Activated CD8-positive, alpha-beta memory T cell treated with anti-CD3 and anti-CD28 coated beads for 1 hour (primary cell): ENCODE data around the gene XIRP1.
"Not testable (repeated sequence)": the region's sequence is repeated elsewhere in the genome, so short reads cannot be mapped to it uniquely, and the experiment has no call there.

Experiments
- DNase-seq, 2 donors: peaks; one replicate each; pipeline ENCODE4 v3.0.0-alpha.2; 2020; ENCODE audit warnings: low read depth in 1 of 2; ENCODE audit errors: extremely low read depth in 1 of 2

The XIRP1 gene

DNA sequence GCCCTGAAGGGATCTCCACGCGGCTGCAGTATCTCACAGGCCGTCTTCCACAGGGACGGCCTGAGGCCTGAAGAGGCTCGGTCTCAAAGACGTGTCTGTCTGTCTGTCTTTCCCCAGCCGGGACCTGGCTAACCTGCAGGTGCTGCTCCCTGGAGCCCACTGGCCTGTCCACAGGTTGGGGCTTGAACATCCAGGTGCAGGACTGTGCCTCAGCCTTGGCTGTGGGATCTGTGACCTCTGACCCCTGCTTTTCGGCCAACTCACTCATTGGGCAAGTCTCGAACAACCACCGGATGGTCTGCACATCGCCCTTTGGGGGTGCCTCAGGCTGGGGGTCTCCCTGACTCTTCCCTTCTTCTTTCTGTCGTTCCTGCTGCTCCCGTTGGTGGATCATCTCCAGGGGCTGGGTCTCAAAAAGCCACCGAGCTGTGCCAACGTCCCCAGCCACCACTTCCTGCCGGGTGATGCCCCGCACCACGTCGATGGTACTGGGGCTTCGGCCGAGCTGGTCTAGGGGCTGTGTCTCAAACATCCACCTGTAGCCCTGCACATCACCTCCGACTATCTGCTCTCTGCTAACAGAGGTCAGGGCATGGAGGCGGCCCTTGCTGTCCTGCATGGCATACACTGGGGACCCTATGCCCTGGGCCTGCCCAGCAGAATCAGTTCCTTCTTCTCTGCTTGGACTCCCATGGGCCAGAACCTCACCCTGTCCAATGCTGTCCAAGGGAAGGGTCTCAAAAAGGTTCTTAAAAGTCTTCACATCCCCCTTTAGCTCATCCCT is 4.8 kb downstream of the XIRP1 start:
- no peak for DNase-seq

DNA sequence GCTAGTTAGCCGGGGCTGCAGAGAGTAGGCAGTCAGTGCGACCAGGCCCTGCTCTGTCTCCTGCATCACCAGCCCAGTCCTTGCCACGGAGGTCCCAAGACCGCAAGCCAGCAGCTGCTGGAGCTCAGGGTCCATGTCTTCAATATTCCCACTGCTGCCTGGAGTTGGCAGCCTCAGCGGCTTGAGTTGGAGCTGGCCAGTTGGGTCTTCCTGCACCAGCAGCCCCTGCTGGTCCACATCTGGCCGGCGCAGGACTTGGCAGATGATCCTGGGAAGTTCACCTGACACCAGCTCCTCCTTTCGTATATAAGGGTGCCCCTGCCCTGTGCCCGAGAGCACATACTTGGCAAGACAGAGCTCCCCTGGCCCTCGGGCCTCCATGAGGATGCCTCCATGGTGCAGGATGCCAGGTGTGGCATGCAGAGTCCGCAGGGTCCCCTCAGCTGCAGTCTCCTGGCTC is 5.7 kb downstream of the XIRP1 start:
- no peak for DNase-seq

DNA sequence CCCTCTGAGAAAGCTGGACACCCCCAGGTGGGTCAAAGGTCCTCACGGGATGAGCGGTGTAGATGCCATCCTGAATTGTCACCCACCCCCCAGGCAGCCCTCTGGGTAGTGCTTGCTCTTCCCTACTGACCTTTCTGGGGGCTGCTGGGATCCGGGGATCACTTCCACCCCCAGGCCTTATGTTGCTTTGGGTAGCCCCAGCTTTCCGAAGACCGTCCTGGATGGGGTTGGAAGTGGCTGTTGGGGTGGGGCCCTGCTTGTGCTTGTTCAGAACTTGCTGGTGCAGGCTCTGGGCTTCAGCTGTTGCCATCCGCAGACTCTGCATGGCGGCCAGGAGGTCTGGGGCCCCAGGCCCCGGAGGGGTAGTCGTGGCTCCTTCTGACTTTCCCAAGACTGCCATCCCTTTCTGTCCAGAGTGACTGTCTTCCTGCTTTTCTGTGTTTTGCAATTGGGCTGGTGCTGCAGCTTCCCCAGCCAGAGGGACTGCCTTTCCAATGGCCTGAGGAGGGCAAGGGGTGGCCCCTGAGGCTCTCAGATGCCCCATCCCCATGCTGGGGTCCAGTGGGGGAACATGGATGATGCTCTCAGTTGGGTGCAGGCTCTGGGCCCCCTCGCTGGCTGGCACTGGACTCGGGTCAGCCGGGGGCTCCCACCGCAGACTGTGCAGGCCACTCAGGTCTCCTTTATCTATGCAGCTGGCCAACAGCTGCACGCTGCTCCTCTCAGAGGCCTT is 6.3 kb downstream of the XIRP1 start:
- DNase-seq, result no peak

DNA sequence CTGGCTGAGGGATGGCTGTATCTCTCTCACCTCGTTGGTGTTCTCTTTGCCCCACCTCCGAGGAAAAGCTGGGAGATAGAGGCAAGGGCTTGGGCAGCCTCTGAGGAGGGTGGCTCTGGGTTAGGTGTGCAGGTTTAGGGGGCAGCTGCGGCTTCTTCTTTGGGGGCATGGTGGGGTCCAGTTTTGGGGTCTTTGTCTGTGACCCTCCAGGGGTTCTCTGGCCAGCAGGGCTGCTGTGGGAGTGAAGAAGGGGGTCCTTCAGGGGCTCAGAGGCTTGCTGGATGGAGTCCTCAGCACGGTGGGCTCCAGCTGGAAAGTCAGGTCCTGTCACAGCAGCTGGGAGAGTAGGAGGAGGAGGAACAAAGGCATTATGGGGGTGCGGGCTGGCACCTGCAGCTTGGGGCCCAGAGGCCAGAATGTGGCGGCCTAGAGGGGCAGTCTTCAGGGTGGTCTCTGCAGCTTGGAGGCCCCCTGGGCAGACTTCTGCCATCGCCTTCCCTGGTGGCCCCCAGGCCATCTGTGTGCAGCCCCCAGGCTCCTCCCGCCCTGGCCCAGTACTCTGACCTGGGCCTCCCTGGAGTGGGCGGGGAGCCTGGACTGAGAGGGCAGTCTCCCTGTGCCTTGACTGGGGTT is 7.0 kb downstream of the XIRP1 start:
- no peak for DNase-seq

DNA sequence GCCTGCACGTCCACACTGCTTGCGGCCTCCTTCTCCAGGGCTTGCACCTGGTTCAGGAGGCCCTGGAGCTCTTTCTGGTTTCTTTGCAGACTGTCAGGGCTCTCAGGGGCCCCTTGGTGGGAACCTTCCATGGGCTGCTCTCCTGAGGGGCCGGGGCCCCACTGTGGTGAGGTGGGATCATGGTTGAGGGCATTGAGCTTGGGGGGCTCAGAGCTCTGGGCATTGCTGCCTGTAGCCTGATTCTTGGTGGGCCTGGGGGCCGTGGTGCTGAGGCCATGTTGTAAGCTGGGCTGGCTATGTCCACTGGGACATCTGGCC is 7.5 kb downstream of the XIRP1 start:
- no peak for DNase-seq

DNA sequence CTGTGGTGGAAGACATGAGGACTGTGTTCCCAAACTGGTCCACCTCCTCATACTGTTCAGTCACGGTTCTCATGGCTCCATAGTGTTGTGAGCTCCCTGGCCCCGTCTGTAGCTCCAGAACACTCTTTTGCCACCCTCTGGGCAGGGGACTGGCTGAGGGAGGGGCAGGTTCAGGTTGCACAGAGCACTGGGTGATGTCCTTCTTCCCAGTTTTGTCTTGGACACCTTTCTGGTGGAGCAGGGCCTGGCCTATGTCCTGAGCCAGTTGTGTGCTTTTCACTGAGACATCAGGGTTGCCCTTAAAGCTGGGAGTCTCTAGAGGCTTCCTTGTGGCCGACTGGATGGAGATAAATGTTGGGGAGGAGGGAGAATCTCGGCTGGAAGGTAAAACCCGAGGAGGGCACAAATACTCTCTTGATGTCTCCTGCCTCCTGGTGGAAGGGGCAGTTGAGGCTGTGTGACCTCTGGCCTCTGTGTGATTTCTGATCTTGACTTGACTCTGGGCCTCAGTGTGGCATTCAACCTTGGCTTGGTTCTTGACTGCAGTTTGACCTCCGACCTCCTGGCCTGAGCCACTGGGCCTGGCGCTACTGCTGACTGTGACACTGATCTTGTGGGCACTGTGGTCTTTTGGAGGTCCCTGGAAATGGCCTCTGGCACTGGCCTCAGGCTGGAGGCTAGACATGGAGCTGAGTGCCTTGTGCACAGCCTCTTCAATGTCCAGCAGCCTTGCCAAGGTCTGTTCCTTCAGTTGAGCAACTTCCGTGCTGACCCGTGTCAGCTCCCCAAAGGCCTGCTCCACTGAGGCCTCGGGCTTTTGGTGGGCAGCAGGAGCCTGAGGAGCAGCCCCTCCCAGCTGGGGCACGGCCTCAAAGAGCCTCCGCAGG is 8.1 kb downstream of the XIRP1 start:
- DNase-seq, result no peak

DNA sequence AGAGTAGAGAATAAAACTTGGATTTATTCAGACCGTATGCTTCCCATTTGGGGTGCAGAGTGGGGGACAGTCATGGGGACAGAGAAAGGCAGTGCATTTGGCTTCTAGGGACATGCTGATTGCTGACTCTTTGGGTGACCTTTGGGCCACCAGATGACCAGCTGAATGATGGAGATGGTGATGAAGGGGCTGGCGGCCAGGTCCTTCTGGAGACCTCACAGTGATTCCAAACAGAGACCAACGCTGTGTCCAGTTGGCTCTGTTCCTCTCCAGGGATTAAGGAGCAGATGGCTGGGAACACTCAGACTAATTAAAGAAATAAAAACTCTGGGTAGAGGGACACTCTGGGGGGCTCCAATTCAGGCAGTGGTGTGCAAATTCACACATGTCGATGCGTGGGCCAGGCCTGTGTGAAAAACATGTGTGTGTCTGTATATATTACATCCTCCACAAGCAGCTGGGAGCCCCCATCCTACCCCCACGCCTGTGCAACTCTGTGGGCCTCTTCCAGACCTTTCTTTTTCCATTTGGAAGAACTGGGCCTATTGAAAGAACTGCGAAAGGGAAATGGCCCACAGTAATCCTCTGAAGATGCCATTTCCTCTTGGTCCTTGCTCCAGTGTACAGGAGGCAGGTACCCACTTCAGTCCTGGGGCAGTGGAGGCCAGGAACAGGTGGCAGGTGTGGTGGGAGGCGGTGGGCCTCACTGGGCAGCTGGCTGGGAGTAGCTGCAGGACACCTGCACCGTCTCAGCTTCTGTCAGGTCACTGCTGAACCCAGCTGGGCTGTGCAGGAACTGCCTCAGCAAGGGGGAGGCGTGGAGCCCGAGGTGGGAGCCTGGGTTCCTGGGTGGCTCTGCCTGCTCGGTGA is 8.9 kb downstream of the XIRP1 start:
- no peak for DNase-seq

DNA sequence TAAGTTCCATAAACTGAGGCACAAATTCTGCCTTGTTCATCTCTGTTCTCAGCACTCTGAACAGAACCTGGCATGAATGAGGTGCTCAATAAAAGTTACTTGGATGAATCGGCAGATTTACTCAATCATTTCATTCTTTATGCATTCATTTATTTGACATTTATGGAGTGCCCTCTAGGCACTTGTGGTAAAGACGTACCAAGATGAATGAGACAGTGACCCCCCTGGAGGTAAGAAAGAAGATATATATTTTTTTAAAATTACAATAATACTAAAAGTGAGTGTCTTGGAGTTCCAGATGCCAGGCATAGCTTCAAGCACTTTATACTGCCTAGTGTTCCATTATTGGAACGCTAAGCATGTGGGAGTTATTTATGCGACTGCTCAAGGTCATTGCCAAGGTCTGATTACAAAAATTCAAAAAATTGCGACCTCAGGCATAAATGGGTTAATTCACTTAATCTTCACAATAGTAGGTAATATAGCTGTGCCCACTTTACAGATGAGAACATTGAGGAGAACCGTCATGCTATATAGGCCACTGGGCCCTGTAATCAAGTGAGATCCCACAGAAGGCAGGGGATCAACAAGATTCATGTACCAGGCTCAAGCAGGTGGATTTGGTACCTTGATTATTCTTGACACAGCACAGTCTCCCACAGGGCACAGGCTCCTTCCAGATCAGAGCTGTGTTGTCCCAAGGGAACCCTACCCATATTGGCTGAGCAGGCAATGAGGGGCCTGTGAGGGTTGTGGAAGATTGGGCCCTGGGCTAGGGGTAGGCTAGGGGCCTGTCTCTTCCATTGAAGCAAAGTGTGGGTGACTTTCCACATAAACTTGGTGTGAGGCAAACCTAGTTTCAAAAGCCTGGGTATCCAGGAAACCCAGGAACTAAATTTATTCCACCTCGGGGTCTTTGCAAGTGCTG is 10.7 kb downstream of the XIRP1 start:
- no peak for DNase-seq

DNA sequence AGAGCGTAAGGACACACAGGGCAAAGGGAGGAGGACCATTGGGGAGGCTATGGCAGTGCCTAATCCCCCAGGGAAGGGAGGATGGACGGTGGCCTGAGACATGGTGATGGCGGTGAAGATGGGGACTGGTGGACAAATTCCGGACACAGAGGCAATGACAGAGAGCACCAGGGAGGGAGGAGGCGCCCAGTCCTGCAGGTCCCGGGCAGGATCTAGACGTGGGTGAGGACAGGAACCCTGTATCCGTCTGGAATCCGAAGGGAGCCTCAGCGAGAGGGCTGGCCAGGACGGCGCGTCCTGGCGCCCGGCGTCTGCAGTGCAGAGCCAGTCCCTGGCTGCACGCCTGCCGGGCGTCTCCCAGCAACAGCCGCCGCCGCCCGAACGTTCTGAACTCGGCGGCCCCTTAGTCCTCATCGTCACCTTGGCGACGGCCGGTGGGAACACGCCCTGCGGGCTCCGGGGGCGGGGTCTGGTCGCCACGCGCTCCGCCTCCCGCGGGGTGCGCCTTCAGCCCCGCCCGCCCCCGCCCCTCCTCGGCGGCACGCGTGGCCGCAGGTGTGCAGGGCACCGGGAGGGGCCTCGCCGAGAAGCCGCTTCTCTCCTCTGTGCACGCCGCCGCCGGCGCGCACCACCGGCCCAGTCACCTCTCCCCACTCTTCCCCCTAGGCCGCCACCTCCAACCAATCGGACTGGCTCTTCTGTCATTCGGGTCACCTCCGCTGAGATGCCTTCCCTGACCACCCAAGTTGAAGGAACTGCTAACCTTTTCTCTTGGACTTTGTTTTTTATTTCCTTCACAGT is 11.6 kb downstream of the XIRP1 start:
- peak; percentile 77 to 84 for DNase-seq

DNA sequence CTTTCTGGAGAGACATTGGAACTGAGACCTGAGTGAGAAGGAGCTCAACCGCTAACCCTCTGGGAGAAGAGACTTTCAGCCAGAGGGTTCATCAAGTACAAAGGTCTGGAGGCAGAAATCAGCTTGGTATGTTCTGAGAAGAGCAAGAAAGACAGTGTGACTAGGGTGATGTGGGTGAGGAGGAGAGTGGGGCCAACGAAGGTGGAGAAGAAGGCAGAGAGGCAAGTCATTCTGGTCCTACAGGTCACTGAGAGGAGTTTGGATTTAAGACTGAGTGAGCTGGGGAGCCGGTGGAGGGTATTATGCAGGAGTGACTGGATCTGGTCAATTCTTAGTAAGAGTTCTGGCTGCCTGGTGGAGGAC is 12.2 kb downstream of the XIRP1 start:
- DNase-seq, result no peak

DNA sequence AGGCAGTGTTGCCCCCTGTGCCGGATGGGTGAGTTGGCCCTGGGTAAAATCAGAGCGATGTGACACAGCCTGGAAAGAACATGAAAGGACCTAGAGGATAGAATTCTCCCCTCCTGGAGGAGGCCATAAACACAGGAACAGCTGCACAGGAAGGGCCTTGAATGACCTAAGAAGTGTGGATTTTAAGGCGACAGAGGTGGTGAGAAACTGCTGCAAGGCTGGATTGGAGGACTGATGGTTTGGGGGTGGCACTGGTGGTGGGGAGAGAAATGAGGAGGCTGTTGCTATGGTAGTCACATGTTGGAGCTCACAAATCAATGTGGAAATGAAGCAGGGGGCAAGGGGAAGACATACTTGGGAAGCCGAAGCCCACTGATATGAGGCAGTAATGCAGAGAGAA is 13.8 kb downstream of the XIRP1 start:
- no peak for DNase-seq

DNA sequence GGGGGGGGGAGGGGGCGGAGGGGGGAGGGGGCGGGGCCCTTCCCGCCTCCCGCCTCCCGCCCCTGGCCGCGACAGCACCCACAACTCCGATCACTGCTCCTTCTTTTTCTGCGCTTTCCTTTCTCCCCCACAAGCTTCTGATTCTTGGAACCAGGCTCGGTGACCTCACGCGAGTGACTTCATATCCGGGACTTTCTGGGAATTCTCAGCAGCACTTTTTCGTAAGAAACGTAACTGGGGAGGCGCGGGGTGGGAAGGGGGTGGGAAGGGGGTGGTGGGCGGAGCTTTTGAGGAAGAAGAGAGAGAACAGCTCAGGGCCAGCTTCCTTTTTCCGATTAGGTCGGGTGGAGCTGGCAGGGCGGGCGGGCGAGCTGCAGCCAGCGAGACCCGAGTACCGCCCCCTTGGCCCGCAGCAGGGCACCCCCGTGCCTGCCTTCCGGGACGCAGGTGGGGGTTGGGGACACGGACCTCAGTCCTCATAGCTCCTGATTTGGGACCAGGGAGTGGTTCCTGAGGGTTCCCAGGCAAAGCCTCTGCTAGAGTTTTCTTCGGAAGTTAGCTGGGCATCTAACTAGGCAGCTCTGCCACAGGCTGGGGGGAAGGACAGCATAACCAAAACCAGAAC is 14.6 kb downstream of the XIRP1 start:
- DNase-seq, result peak; percentile 48 to 57

DNA sequence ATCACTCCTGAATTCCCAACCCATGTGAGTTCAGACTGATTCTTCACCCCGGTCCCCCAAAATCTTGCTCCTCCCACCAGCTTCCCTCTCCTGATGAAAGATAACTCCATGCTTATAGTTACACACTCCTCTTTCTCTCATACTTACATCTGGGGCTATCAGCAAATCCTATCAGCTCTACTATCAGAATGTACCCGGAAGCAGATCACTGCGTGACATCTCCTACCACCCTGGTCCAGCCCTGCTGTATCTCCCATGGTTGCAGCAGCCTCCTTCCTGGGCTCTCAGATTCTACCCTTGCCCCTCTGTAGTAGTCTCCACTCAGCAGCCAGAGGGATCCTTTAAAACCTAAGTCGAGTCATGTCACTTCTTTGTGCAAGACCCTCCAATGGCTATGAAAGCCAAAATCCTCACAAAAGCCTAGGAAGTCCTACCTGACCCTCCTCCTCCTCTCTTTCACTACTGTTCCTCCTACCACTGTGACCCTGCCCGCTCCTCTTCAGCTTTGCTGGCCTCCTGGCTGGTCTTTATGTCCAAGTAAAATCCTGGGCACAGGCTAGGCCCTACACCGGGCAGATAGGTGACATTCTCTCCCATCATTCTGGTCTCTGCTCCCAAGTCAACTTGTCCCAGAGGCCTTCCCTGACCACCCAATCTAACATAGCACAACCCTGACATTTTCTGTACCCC is 16.2 kb downstream of the XIRP1 start:
- DNase-seq, result no peak

DNA sequence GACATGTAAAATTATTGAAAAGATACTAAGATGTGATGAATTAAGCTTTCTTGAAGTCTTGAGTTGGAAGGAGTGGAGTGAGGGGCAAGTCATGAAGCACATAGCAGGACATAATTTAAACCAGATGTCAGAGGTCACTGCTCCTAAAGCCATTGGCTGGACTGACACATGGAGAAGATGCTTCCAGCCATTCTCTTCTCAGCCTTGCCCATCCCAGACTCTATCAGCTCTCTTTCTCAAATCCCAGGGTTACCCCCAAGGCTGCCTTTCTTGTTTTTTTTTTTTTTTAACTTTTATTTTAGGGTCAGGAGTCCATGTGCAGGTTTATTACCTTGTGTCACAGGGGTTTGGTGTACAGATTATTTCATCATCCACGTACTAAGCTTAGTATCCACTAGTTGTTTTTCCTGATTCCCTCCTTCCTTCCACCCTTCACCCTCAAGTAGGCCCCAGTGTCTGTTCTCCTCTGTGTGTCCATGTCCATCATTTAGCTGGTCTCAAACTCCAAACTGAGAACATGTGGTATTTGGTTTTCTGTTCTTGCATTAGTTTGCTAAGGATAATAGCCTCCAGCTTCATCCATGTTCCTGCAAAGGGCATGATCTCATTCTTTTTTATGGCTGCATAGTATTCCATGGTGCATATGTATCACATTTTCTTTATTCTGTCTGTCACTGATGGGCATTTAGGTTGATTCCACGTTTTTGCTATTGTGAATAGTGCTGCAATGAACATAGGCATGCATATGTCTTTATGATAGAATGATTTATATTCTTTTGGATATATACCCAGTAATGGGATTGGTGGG is 18.9 kb downstream of the XIRP1 start:
- DNase-seq, result no peak

DNA sequence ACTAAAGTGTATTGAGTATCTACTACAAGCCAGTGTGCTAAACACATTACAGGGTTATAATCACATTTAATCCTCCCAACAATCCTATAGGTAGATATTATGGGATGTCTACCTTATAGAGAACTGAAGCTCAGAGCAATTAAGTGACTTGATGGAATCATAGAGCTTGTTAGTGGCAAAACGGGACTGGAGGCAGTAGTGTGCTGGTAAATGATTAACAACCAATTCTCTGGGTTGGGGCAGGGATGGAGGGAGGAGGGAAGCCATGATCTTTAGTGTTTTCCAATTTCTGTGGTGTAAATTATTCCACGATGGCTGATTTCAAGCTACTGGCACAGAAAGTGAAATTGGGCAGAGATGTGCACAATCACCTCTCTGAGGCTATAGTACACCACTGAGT is 20.5 kb downstream of the XIRP1 start:
- no peak for DNase-seq

DNA sequence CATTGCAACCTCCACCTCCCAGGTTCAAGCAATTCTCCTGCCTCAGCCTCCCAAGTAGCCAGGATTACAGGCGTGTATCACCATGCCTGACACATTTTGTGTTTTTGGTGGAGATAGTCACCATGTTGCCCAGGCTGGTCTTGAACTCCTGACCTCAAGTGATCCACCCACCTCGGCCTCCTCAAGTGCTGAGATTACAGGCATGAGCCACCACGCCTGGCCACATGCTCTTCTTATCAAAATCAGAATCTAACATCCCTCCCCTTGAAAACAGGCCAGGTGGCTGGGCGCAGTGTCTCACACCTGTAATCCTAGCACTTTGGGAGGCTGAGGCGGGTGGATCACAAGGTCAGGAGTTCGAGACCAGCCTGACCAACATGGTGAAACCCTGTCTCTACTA is 21.5 kb downstream of the XIRP1 start:
- not testable (repeated sequence) for DNase-seq
